Right ventricle myocardium superior (tissue), 1 donor: Measurements from ENCODE around the gene GTF2H2C_2.
"Not testable (repeated sequence)": the region's sequence is repeated elsewhere in the genome, so short reads cannot be mapped to it uniquely, and the experiment has no call there.

Experiments used
- ATAC-seq: fragments of 200-7000 bp; cut with Tn5 transposase; one replicate; pipeline ENCODE4 v1.9.1; 2020; ENCODE audit warnings: mild to moderate bottlenecking; ENCODE audit not compliant: poor library complexity
- DNase-seq: peaks from one replicate; pipeline ENCODE4 v3.0.0-alpha.2; 2020
- intact Hi-C: fragments of 100-400 bp; cut with DNase I; formaldehyde crosslinking; loops from one replicate; pipeline ENCODE4 v1.11.2; 2022
- donor health status: DM: no; HTN: yes; CAD: no; lungs with severe emphysema.

Gene GTF2H2C_2

DNA sequence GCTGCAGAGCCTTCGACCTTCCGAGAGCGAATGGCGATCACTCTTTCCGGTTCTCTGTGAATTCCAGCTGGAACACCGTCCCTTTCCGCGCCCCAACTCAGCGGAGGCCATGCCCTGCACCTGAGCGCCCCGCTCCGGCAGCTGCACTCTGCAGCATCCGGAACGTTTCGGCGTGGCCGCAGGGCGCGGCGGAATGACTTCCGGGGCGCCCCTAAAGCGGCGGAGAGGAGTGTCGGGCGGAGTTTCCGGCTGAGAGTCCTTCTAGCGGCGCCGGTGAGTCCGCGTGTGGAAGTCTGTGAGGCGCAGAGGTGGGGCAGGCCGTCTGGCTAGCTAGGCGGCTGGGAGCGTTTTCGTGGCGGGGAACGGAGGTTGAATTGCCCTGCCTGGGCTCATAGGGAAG, at the start of gene GTF2H2C_2:
Gene GTF2H2C_2 (plus strand): TSS at position 252 of the 400 bp plus-strand sequence.
- intact Hi-C loops, DNase-seq: not testable (repeated sequence)
- peak; percentile 99 for ATAC-seq

DNA sequence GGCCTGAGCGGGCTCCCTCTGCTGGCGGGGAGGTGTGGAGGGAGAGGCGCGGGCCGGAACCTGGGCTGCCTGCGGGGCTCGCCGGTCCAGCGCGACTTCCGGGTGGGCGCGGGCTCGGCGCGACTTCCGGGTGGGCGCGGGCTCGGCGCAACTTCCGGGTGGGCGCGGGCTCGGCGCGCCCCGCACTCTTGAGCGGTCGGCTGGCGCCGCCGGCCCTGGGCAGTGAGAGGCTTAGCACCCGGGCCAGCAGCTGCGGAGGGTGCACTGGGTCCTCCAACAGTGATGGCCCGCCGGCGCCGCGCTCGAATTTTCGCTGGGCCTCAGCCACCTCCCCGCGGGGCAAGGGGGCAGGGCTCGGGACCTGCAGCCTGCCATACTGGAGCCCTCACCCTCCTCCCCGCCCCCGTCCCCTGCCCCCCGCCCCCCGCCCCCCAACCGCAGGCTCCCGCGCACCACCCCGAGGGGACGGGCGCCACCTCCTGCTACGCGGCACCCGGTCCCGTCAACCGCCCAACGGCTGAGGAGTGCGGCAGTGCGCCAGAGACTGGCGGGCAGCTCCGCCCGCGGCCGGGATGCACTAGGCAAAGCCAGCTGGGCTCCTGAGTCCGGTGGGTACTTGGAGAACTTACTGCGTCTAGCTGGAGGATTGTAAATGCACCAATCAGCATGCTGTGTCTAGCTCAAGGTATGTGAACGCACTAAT, 14.0 kb upstream of the GTF2H2C_2 start:
- DNase-seq (peak; percentile 63), ATAC-seq (peak; percentile 74)
- intact Hi-C loops: not testable (repeated sequence)

GRCh38 chr5:70421322-70421721, 6.2 kb downstream of the GTF2H2C_2 start:
- intact Hi-C loops, DNase-seq, ATAC-seq: not testable (repeated sequence)

DNA sequence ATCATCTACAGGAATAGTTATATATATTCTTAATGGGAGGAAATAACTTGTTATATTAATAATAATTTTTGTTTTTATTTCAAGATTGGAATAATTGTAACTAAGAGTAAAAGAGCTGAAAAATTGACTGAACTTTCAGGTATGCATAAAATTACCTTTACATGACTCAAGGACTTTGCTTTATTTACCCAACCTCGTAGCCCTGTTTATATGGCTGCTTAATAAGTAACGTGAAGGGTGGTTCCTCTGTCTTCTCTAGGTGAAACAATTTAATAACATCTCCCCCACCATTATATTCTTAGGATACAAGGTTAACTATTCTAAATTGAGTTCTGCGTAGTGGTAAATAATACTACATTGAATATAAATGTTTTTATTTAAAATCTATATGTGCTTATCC, 8.0 kb downstream of the GTF2H2C_2 start:
- DNase-seq, intact Hi-C loops, ATAC-seq: not testable (repeated sequence)

DNA sequence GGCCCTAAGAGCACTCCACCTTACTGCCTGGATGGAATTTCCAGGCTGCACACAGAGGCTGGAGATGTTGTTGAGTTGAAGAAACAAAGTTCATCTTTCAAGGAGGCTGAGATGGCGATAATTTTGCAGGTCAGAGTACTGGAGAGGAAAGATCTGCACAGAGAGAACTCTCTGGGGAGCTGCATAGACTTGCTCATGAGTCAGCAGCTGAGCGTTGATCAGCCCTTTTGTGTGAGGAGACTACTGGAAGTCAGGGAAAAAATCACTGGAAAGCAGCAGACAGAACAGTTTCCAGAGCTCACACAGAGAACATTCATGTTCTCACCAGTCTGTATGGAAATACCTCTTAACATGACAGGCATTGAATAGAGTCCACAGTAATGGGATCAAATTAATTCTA, 23.4 kb downstream of the GTF2H2C_2 start:
- intact Hi-C loops, DNase-seq, ATAC-seq: not testable (repeated sequence)

GRCh38 chr5:70449565-70449964, 34.4 kb downstream of the GTF2H2C_2 start:
- intact Hi-C loops, ATAC-seq, DNase-seq: not testable (repeated sequence)

DNA sequence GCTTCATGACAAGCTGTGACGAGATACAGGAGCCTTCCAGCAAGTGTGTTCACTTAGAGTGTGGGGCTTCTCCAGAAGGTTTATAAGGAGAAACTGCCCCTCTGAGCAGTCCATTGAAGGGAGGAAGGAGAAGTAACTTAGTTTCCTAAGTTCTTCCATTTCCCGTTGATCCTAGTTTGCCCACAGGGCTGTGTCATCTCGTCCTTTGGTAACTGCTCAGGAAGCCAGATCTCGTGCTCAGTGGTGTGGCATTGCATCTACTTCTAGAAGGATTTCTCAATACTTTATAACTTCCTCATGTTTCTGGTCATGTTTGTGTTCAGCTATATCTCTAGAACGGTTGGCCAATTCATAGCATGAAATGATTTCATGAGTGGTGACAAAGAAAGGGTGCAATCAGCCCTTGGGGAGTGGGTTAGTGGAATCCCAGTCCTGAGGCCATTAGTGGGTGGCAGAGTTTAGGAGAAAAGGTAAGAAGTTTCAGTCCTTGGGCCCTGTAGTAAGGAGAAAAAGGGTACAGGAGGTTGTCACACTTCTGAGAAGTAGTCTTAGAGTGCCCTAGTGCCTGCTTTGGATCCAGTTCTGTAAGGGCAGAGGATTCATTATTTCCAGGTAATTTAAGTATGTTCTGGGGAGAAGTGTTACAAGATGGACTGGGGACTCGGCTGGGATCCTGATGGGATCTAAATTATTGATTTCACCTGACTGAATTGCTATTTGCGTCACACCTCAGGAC, 36.2 kb downstream of the GTF2H2C_2 start:
- DNase-seq, intact Hi-C loops: not testable (repeated sequence)
- ATAC-seq: peak; percentile 86

DNA sequence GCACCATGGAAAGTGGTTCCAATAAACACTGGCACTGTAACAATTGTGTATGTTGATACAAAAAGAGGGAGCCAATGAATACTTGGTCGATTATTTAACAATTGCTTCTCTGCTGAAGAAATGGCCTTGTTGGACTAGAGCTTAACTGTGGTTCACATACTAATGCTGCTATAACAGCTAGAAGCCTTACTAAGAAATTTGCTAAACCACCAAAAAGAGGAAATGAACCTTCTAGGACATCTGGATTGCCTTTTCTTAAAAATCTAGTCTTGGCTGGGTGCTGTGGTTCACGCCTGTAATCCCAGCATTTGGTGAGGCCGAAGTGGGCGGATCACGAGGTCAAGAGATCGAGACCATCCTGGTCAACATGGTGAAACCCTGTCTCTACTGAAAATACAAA, 41.9 kb downstream of the GTF2H2C_2 start:
- DNase-seq, ATAC-seq, intact Hi-C loops: not testable (repeated sequence)

GRCh38 chr5:70459188-70459587, 44.0 kb downstream of the GTF2H2C_2 start:
- ATAC-seq, DNase-seq: not testable (repeated sequence)

DNA sequence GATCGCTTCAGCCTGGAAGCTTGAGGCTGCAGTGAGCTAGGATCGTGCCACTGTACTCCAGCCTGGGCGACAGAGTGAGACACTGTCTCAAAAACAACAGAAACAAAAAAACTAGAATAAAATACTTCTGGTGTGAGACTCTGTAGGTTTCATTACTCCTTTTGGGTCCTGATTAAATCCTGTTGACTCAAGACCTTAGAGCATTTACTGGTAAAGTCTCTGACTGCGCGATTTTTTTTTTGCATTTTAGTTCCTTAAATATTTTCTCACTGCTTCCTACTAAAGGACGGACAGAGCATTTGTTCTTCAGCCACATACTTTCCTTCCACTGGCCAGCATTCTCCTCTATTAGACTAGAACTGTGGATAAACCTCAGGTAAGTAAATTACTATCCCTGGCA, 46.8 kb downstream of the GTF2H2C_2 start:
- intact Hi-C loops, DNase-seq: not testable (repeated sequence)
- ATAC-seq: peak; percentile 27

More at GRCh38 chr5:70459188-70459587, 44.0 kb downstream of the GTF2H2C_2 start:
- intact Hi-C loops: not testable (repeated sequence)

GRCh38 chr5:70464019-70464637, 49.0 kb downstream of the GTF2H2C_2 start:
- DNase-seq, intact Hi-C loops: not testable (repeated sequence)
- peak; percentile 48 for ATAC-seq

GRCh38 chr5:70469926-70470509, 54.9 kb downstream of the GTF2H2C_2 start:
- intact Hi-C loops, ATAC-seq, DNase-seq: not testable (repeated sequence)
